ENCODE results near the gene FAM124A.

- TF ChIP-seq POLR2A (IDR thresholded peaks at IDR 0.05) (no peak), CTCF (IDR thresholded peaks at IDR 0.05) (no peak), POLR2AphosphoS5 (IDR thresholded peaks at IDR 0.05) (no peak), EP300 (IDR thresholded peaks at IDR 0.05) (no peak)
Measured at GRCh38 chr13:51235756-51236490, 13.7 kb downstream of the FAM124A start.
